Peyer's patch (tissue), 4 donors: ENCODE results near the gene MACC1.

Experiments used
- POLR2A ChIP-seq, 2 donors: fragments of 450-650 bp; IDR thresholded peaks; one replicate each; pipeline ENCODE4 v1.5.1; 2017; ENCODE audit warnings: antibody characterized with exemption in 2 of 2, mild to moderate bottlenecking in 2 of 2, moderate library complexity in 2 of 2
- TF ChIP-seq, protein P1 (sequence below), 6 experiments: fragments of 450-650 bp in 4 of 6; fragments of 200-600 bp in 2 of 6; sonication (generic) in 1 of 6; IDR thresholded peaks; one replicate each; pipeline ENCODE4 v1.5.1; 2017 to 2019; ENCODE audit warnings: antibody characterized with exemption in 6 of 6, mild to moderate bottlenecking in 3 of 6, moderate library complexity in 1 of 6

DNA sequence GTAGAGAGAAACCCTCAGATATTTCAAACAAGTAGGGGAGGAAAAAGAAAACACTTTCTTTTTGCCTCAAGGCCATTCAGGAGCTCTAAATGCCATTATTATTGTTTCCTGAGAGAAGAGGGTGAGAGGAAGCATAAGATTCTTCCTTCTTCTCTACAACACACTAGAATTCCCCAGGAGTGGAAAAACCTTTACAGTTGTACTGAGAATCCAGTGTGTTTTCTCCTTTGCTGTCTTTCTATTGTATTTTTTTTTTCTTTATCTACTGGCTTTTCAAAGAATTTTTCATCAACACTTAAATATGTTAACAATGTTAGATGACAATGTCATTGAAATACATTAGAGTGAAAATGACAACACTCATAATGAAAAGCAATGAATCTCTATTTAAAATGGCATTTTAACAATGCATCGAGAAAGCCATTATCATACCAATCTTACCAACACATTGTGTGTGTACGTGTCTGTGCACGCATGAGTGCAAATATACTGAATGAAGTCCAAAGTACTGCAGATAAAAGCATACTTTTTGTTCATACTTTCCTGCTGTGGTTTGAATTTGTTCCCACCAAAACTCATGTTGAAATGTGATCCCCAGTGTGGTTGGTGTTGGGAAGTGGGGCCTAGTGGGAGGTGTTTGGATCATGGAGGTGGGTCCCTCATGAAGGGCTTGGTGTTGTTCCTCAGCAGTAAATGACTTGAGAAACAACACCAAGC is 24.2 kb upstream of the MACC1 start:
- TF ChIP-seq, protein P1, sequence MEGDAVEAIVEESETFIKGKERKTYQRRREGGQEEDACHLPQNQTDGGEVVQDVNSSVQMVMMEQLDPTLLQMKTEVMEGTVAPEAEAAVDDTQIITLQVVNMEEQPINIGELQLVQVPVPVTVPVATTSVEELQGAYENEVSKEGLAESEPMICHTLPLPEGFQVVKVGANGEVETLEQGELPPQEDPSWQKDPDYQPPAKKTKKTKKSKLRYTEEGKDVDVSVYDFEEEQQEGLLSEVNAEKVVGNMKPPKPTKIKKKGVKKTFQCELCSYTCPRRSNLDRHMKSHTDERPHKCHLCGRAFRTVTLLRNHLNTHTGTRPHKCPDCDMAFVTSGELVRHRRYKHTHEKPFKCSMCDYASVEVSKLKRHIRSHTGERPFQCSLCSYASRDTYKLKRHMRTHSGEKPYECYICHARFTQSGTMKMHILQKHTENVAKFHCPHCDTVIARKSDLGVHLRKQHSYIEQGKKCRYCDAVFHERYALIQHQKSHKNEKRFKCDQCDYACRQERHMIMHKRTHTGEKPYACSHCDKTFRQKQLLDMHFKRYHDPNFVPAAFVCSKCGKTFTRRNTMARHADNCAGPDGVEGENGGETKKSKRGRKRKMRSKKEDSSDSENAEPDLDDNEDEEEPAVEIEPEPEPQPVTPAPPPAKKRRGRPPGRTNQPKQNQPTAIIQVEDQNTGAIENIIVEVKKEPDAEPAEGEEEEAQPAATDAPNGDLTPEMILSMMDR (IDR thresholded peaks at IDR 0.05), result no peak
- TF ChIP-seq POLR2A (IDR thresholded peaks at IDR 0.05), result no peak
